Trophoblast cell (in vitro differentiated cells and primary cell): Measurements from ENCODE around the gene BLM.
"Not testable (repeated sequence)": the region's sequence is repeated elsewhere in the genome, so short reads cannot be mapped to it uniquely, and the experiment has no call there.

ENCODE experiments used
- DNase-seq, 2 donors: peaks; one replicate each; pipeline ENCODE4 v3.0.0-alpha.2; 2016
- H2AFZ ChIP-seq: 2 replicates; pipeline ENCODE4 v1.6.1; 2013; ENCODE audit warnings: low read length, moderate library complexity, mild to moderate bottlenecking; ENCODE audit not compliant: insufficient read depth, poor library complexity
- H2AK5ac ChIP-seq: 2 replicates; pipeline ENCODE4 v1.6.1; 2013; ENCODE audit warnings: mild to moderate bottlenecking, low read length
- H2BK120ac ChIP-seq: 2 replicates; pipeline ENCODE4 v1.6.1; 2013; ENCODE audit warnings: low read length, mild to moderate bottlenecking, moderate library complexity; ENCODE audit not compliant: insufficient read depth, poor library complexity
- H2BK12ac ChIP-seq: 2 replicates; pipeline ENCODE4 v1.6.1; 2013; ENCODE audit warnings: mild to moderate bottlenecking, low read length, moderate library complexity
- H2BK5ac ChIP-seq: 2 replicates; pipeline ENCODE4 v1.6.1; 2013; ENCODE audit warnings: low read length, low read depth, moderate library complexity, mild to moderate bottlenecking; ENCODE audit not compliant: poor library complexity
- H3K14ac ChIP-seq: 2 replicates; pipeline ENCODE4 v1.6.1; 2013; ENCODE audit warnings: mild to moderate bottlenecking, low read length
- H3K18ac ChIP-seq: 2 replicates; pipeline ENCODE4 v1.6.1; 2013; ENCODE audit warnings: mild to moderate bottlenecking, low read length
- H3K23ac ChIP-seq: 2 replicates; pipeline ENCODE4 v1.6.1; 2013; ENCODE audit warnings: low read length
- H3K27ac ChIP-seq: 2 replicates; pipeline ENCODE4 v1.5.1; 2013; ENCODE audit warnings: low read depth, mild to moderate bottlenecking, inconsistent platforms, low read length, moderate library complexity
- H3K27me3 ChIP-seq: 2 replicates; pipeline ENCODE4 v1.6.1; 2013; ENCODE audit warnings: inconsistent platforms, mild to moderate bottlenecking, low read length, moderate library complexity; ENCODE audit not compliant: insufficient read depth
- H3K36me3 ChIP-seq, 2 experiments: 1 replicate in 1 of 2; 2 replicates in 1 of 2; pipeline ENCODE4 v1.6.1; 2013; ENCODE audit warnings: low read length in 2 of 2, mild to moderate bottlenecking in 2 of 2, moderate library complexity in 1 of 2; ENCODE audit not compliant: insufficient read depth in 2 of 2, control insufficient read depth in 1 of 2
- H3K4ac ChIP-seq: 2 replicates; pipeline ENCODE4 v1.6.1; 2013; ENCODE audit warnings: low read depth, mild to moderate bottlenecking, low read length, moderate library complexity
- H3K4me1 ChIP-seq, 2 experiments: 1 replicate in 1 of 2; 2 replicates in 1 of 2; pipeline ENCODE4 v1.6.1; 2013; ENCODE audit warnings: low read length in 2 of 2, mild to moderate bottlenecking in 2 of 2, moderate library complexity in 1 of 2; ENCODE audit not compliant: insufficient read depth in 2 of 2, control insufficient read depth in 1 of 2
- H3K4me2 ChIP-seq: 2 replicates; pipeline ENCODE4 v1.6.1; 2013; ENCODE audit warnings: inconsistent platforms, mild to moderate bottlenecking, low read length, moderate library complexity
- H3K4me3 ChIP-seq: 2 replicates; pipeline ENCODE4 v1.5.1; 2013; ENCODE audit warnings: mild to moderate bottlenecking, low read depth, low read length, inconsistent platforms
- H3K79me1 ChIP-seq: one replicate; pipeline ENCODE4 v1.6.1; 2013; ENCODE audit warnings: low read length
- H3K79me2 ChIP-seq: 2 replicates; pipeline ENCODE4 v1.6.1; 2013; ENCODE audit warnings: low read length, mild to moderate bottlenecking; ENCODE audit not compliant: control insufficient read depth, insufficient read depth, poor library complexity
- H3K9ac ChIP-seq: 2 replicates; pipeline ENCODE4 v1.6.1; 2013; ENCODE audit warnings: mild to moderate bottlenecking, low read length
- H3K9me3 ChIP-seq: 2 replicates; pipeline ENCODE4 v1.6.1; 2013; ENCODE audit warnings: low read depth, mild to moderate bottlenecking, control low read depth, inconsistent platforms, low read length; ENCODE audit not compliant: insufficient read depth
- H4K12ac ChIP-seq: 2 replicates; pipeline ENCODE4 v1.6.1; 2013; ENCODE audit warnings: low read depth, mild to moderate bottlenecking, low read length, moderate library complexity
- H4K8ac ChIP-seq: 2 replicates; pipeline ENCODE4 v1.6.1; 2013; ENCODE audit warnings: low read depth, mild to moderate bottlenecking, low read length, moderate library complexity
- H4K91ac ChIP-seq: one replicate; pipeline ENCODE4 v1.6.1; 2013; ENCODE audit warnings: low read depth, mild to moderate bottlenecking, low read length, moderate library complexity
- WGBS: extraction: QIAGEN DNeasy Blood & Tissue Kit; methylation state at CpG from one replicate; pipeline ENCODE4 v1.1.7; 2013; ENCODE audit warnings: missing lambda C conversion rate; ENCODE audit not compliant: insufficient read length, insufficient coverage; ENCODE audit errors: extremely low coverage; 5-methylcytosine and 5-hydroxymethylcytosine counted together

The BLM gene

DNA sequence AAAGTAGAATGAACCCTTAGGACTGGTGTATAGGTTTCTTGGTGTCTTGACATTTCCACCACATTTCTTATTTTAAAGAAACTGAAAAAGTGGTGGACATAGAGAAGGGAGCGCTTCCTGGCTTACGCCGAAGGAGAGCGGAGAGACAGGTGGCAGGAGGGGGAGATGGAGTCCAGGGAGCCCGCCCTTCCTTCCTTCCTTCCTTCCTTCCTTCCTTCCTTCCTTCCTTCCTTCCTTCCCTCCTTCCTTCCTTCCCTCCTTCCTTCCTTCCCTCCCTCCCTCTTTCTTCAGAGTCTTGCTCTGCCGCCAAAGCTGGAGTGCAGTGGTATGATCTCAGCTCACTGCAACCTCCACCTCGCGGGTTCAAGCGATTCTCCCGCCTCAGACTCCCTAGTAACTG is 43.8 kb upstream of the BLM start:
- not testable (repeated sequence) for H3K4me1 ChIP-seq, H4K91ac ChIP-seq, H2BK12ac ChIP-seq, H4K8ac ChIP-seq, H3K4me3 ChIP-seq, H3K9me3 ChIP-seq, H3K18ac ChIP-seq, H3K27ac ChIP-seq, H2AFZ ChIP-seq, H3K4ac ChIP-seq, H2BK120ac ChIP-seq, H2BK5ac ChIP-seq, H3K27me3 ChIP-seq, DNase-seq, H3K36me3 ChIP-seq, H4K12ac ChIP-seq, H3K14ac ChIP-seq, H2AK5ac ChIP-seq, H3K79me2 ChIP-seq, H3K23ac ChIP-seq, H3K9ac ChIP-seq, H3K79me1 ChIP-seq, H3K4me2 ChIP-seq
- no CpG with 5 or more reads among the region's 10 CpGs for WGBS

DNA sequence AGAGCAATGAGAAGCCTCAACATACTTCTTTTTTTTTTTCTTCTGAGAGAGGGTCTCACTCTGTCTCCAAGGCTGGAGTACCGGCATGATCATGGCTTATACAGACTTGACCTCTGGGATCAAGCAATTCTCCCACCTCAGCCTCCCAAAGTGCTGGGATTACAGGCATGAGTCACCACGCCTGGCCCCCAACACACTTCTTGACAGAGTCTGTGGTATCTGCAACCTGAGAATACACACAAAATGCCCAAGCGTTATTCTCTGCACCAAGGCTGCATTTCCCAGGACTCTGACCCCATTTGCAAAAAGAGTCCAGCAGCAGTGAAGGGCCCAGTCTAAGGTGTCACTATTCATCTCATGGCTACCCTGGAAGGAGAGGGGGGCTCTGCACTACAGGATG is 42.7 kb upstream of the BLM start:
- Histone ChIP-seq H4K12ac (no peak overlapping the region), H3K18ac (no peak overlapping the region), H3K14ac (no peak overlapping the region), H2BK12ac (no peak overlapping the region), H3K79me2 (no peaks in the 10 kb centered on the region), H2AK5ac (no peak overlapping the region), H3K9ac (no peak overlapping the region), H4K8ac (no peak overlapping the region), H3K4ac (no peak overlapping the region), H3K4me1 (no peaks in the 10 kb centered on the region), H3K79me1 (no peaks in the 10 kb centered on the region), H2BK120ac (no peak overlapping the region), H3K27me3 (no peaks in the 10 kb centered on the region), H3K27ac (no peak overlapping the region), H3K23ac (no peak overlapping the region), H3K9me3 (peaks cover 2% of the 10 kb centered on the region), H2AFZ (no peak overlapping the region), H4K91ac (no peak overlapping the region), H3K4me2 (no peak overlapping the region), H3K36me3 (no peaks in the 10 kb centered on the region), H2BK5ac (no peak overlapping the region), H3K4me3 (no peak overlapping the region)
- WGBS, result no CpG with 5 or more reads among the region's 3 CpGs
- DNase-seq, result no peak

DNA sequence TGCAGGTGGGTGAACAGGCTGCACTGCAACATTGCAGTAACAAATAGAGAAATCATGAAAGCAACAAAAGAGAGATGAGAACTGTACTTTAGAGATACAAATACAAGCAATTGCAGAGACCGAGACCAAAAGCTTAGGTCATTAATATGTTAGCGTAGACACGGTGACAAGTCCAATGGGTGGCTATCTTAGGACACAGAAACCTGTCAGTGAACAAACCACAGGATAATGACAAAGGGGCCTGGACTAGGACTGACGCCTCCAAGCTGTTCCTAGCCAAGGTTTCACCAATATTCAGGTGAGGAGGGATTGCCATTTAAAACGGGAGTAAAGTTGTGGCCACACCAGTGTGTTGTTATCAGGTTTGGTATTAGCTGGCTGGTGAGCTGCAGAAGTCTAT is 41.7 kb upstream of the BLM start:
- no peak overlapping the region for H3K4me3 ChIP-seq
- H2AFZ ChIP-seq, result no peak overlapping the region
- no peaks in the 10 kb centered on the region for H3K79me1 ChIP-seq
- no peak overlapping the region for H3K23ac ChIP-seq
- no peaks in the 10 kb centered on the region for H3K79me2 ChIP-seq
- H2BK120ac ChIP-seq, result no peak overlapping the region
- H3K4me1 ChIP-seq, result no peaks in the 10 kb centered on the region
- no peak overlapping the region for H3K9ac ChIP-seq
- no peak overlapping the region for H2BK12ac ChIP-seq
- H3K14ac ChIP-seq, result no peak overlapping the region
- no peak overlapping the region for H2AK5ac ChIP-seq
- H3K27me3 ChIP-seq, result no peaks in the 10 kb centered on the region
- DNase-seq, result no peak
- no peak overlapping the region for H4K8ac ChIP-seq
- H3K18ac ChIP-seq, result no peak overlapping the region
- H2BK5ac ChIP-seq, result no peak overlapping the region
- no peaks in the 10 kb centered on the region for H3K36me3 ChIP-seq
- H4K91ac ChIP-seq, result no peak overlapping the region
- no peak overlapping the region for H4K12ac ChIP-seq
- H3K27ac ChIP-seq, result no peak overlapping the region
- no peak overlapping the region for H3K4me2 ChIP-seq
- peaks cover 2% of the 10 kb centered on the region for H3K9me3 ChIP-seq
- H3K4ac ChIP-seq, result no peak overlapping the region
- no CpG with 5 or more reads among the region's 5 CpGs for WGBS

DNA sequence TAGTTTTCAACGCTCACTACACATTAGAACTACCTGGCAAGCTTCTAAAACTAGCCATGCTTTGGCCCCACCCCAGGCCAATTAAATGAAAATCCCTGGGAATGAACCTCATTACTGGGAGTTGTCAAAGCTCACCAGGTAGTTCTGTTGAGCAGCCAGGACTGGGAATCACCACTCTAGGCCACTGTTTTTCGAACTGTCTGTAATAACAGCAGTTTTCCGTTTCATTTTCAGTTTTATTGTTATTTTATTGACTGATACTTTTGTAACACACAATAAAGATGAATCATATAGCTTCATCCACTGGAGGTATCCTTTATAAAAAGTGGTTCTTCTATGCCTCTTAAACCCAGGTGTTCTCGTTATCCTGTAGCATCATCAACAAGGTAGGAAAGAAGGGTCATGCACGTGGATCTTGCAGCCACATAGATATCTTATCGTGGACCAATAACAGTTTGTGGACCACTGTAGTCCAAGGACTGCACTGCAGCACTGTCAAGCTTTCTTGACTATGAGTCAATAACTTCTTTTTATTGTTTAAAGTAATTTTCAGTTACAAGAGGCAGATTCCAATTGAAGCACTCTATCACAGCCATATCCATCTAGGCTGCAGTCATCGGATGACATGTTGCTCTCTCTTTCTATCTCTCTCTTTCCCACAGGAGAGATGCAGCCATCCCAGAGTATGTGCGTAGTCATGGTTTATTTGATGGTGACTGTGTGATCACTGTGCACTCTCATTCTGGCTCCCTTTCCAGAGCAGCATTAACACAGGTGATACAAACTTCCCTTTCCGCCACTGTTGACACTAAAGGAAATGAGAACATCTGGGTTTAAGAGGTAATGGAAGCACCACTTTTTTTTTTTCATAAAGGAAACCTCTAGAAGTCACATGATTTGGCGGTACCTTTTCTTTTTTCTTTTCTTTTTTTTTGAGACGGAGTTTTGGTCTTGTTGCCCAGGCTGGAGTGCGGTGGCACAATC is 39.0 kb upstream of the BLM start:
- no peaks in the 10 kb centered on the region for H3K79me1 ChIP-seq
- no CpG with 5 or more reads among the region's 12 CpGs for WGBS

More for the DNA sequence above, 39.0 kb upstream of the BLM start:
- Histone ChIP-seq H3K79me2 (no peaks in the 10 kb centered on the region), H2BK5ac (no peak overlapping the region), H3K4me3 (no peak overlapping the region), H2BK120ac (no peak overlapping the region), H3K27me3 (no peaks in the 10 kb centered on the region), H3K36me3 (no peaks in the 10 kb centered on the region), H2AK5ac (no peak overlapping the region), H3K9me3 (no peaks in the 10 kb centered on the region), H3K4me2 (no peak overlapping the region), H3K18ac (no peak overlapping the region), H2BK12ac (no peak overlapping the region), H3K4ac (no peak overlapping the region), H3K9ac (no peak overlapping the region), H3K4me1 (no peaks in the 10 kb centered on the region), H4K12ac (no peak overlapping the region), H4K8ac (no peak overlapping the region), H3K14ac (no peak overlapping the region), H3K23ac (no peak overlapping the region), H3K27ac (no peak overlapping the region), H2AFZ (no peak overlapping the region), H4K91ac (no peak overlapping the region)
- no peak for DNase-seq
